Keratinocyte (primary cell): ENCODE results near the gene RNF225. TPM values are rescaled to one million over a fixed set of nuclear protein-coding genes. Genes with fewer than 3 reads are reported as not detected.

Experiments used
- DNase-seq: peaks from one replicate; pipeline ENCODE4 v3.0.0-alpha.2; 2011; ENCODE audit warnings: low read depth, missing footprints, low spot score
- FAIRE-seq: peaks from 2 replicates; lab custom pipeline; 2011; peaks lifted over from hg19 to GRCh38; lab: Jason Lieb, UNC
- H2AFZ ChIP-seq: 2 replicates; pipeline ENCODE4 v1.6.0; 2012; ENCODE audit warnings: low read length, control low read depth, inconsistent platforms; ENCODE audit not compliant: control insufficient read depth
- H3K27ac ChIP-seq: 2 replicates; pipeline ENCODE4 v1.5.1; 2011; ENCODE audit warnings: low read length; ENCODE audit not compliant: control insufficient read depth, insufficient read depth
- H3K27me3 ChIP-seq: 3 replicates; pipeline ENCODE4 v1.6.0; 2011; ENCODE audit warnings: low read length; ENCODE audit not compliant: control insufficient read depth, insufficient read depth; ENCODE audit errors: extremely low read depth
- H3K36me3 ChIP-seq, 2 experiments: 2 replicates in 1 of 2; 3 replicates in 1 of 2; pipeline ENCODE4 v1.5.1; 2011; ENCODE audit warnings: low read length in 2 of 2, mild to moderate bottlenecking in 1 of 2; ENCODE audit not compliant: control insufficient read depth in 2 of 2, insufficient read depth in 2 of 2; ENCODE audit errors: extremely low read depth in 1 of 2
- H3K4me1 ChIP-seq: 3 replicates; pipeline ENCODE4 v1.5.1; 2011; ENCODE audit warnings: low read length; ENCODE audit not compliant: control insufficient read depth, insufficient read depth; ENCODE audit errors: extremely low read depth
- H3K4me2 ChIP-seq: 3 replicates; pipeline ENCODE4 v1.6.0; 2011; ENCODE audit warnings: low read depth, low read length; ENCODE audit not compliant: control insufficient read depth, insufficient read depth; ENCODE audit errors: extremely low read depth
- H3K4me3 ChIP-seq, 3 experiments: fragments of 200-600 bp in 1 of 3; sonication (generic) in 1 of 3; 2 replicates in 2 of 3; 3 replicates in 1 of 3; pipeline ENCODE4 v1.5.1; 2011 to 2016; ENCODE audit warnings: low read length in 3 of 3, mild to moderate bottlenecking in 3 of 3, control low read depth in 2 of 3, inconsistent platforms in 1 of 3, low read depth in 1 of 3, mixed read lengths in 1 of 3, mixed run types in 1 of 3, moderate library complexity in 1 of 3; ENCODE audit not compliant: control insufficient read depth in 2 of 3, insufficient read depth in 2 of 3; ENCODE audit errors: extremely low read depth in 1 of 3
- H3K79me2 ChIP-seq: 2 replicates; pipeline ENCODE4 v1.6.0; 2012; ENCODE audit warnings: low read length; ENCODE audit not compliant: control insufficient read depth, insufficient read depth
- H3K9ac ChIP-seq: 3 replicates; pipeline ENCODE4 v1.6.0; 2011; ENCODE audit warnings: low read length; ENCODE audit not compliant: control insufficient read depth, insufficient read depth; ENCODE audit errors: extremely low read depth
- H3K9me1 ChIP-seq: 3 replicates; pipeline ENCODE4 v1.6.0; 2011; ENCODE audit warnings: low read length; ENCODE audit not compliant: control insufficient read depth, insufficient read depth; ENCODE audit errors: extremely low read depth
- H3K9me3 ChIP-seq: 2 replicates; pipeline ENCODE4 v1.5.1; 2012; ENCODE audit warnings: low read depth, low read length; ENCODE audit not compliant: control insufficient read depth
- H4K20me1 ChIP-seq: 3 replicates; pipeline ENCODE4 v1.6.0; 2011; ENCODE audit warnings: low read length; ENCODE audit not compliant: control insufficient read depth, insufficient read depth; ENCODE audit errors: extremely low read depth
- CTCF ChIP-seq, 3 experiments: IDR thresholded peaks in 1 of 3; conservative IDR thresholded peaks in 1 of 3; optimal IDR thresholded peaks in 1 of 3; 2 replicates in 2 of 3; 3 replicates in 1 of 3; pipeline versions ENCODE3 to v1.5.1; 2011; ENCODE audit warnings: low read length in 3 of 3, mild to moderate bottlenecking in 3 of 3, moderate library complexity in 2 of 3, control low read depth in 1 of 3, inconsistent platforms in 1 of 3; ENCODE audit not compliant: insufficient read depth in 2 of 3; ENCODE audit errors: extremely low read depth in 1 of 3
- EZH2 ChIP-seq: IDR thresholded peaks from one replicate; pipeline ENCODE4 v1.6.1; 2012; ENCODE audit warnings: inconsistent platforms, mild to moderate bottlenecking, low read length, moderate library complexity
- dilution Hi-C: fragments of 300-500 bp; cut with MboI; formaldehyde crosslinking; loops from one replicate; pipeline ENCODE4 v1.7.0; 2020; ENCODE audit warnings: low sequenced_read_pairs; ENCODE audit not compliant: extremely low pct_ligation_motif_present
- polyA plus RNA-seq, 5 experiments: library from polyadenylated mRNA; depleted of rRNA in 3 of 5; stranded (reverse) in 3 of 5; stranded (forward) in 1 of 5; unstranded in 1 of 5; fragments of >200 nt; gene quantifications; 1 replicate in 1 of 5; 2 replicates in 3 of 5; 3 replicates in 1 of 5; pipeline versions ENCODE4 v1.2.1 to v1.2.3, GENCODE V29; 2011 to 2012; ENCODE audit warnings: missing spikeins in 2 of 5, low read depth in 1 of 5, low replicate concordance in 1 of 5

RNF225 gene
- polyA plus RNA-seq, 1 donor (not counting 4 experiments of a cell fraction or from before 2014, with no cell fraction given): not detected

- H3K4me1 ChIP-seq: peaks cover 35% of the 10 kb centered on the region
Observed at GRCh38 chr19:58385891-58386575, 9.4 kb upstream of the RNF225 start.

GRCh38 chr19:58386576-58387337 lies 8.7 kb upstream of the RNF225 start, which contains the start of gene RPS5:
RPS5 (plus strand) TSS chr19:58387269; CDS start chr19:58388138, 869 bp downstream.
- dilution Hi-C loops: no loop called here
- Histone ChIP-seq H3K79me2 (peaks cover 59% of the 10 kb centered on the region), H3K9me3 (no peaks in the 10 kb centered on the region), H2AFZ (peak within 1 kb of the TSS; percentile 74), H3K9ac (peak within 1 kb of the TSS; percentile 99), H3K9me1 (no peaks in the 10 kb centered on the region), H4K20me1 (peaks cover 14% of the 10 kb centered on the region), H3K27ac (peak within 1 kb of the TSS; percentile 98), H3K4me1 (peaks cover 34% of the 10 kb centered on the region), H3K27me3 (no peaks in the 10 kb centered on the region), H3K4me2 (peak within 1 kb of the TSS; percentile 97), H3K4me3 (peak within 1 kb of the TSS; percentile 77 to 91 (median 89)), H3K36me3 (peaks cover 7 to 25% of the 10 kb centered on the region in 2 experiments)
- DNase-seq (peak; percentile 96), FAIRE-seq (peak; percentile 91)
- no peak for TF ChIP-seq EZH2
- no peak for TF ChIP-seq CTCF (optimal IDR thresholded peaks at IDR 0.05 in 1 of 3, IDR thresholded peaks at IDR 0.05 in 1 of 3, conservative IDR thresholded peaks at IDR 0.05 in 1 of 3; ENCODE audit: extremely low read depth in 1 of 3, insufficient read depth in 2 of 3, low read length in 3 of 3)

More at GRCh38 chr19:58385891-58386575, 9.4 kb upstream of the RNF225 start:
- TF ChIP-seq EZH2 (no peak), CTCF (optimal IDR thresholded peaks at IDR 0.05 in 1 of 3, IDR thresholded peaks at IDR 0.05 in 1 of 3, conservative IDR thresholded peaks at IDR 0.05 in 1 of 3; ENCODE audit: extremely low read depth in 1 of 3, insufficient read depth in 2 of 3, low read length in 3 of 3) (no peak)
- peaks cover 7 to 24% of the 10 kb centered on the region in 2 experiments for H3K36me3 ChIP-seq
- peak overlapping the region; percentile 77 to 91 (median 89) for H3K4me3 ChIP-seq
- H3K9ac ChIP-seq: peak overlapping the region; percentile 99
- peak overlapping the region; percentile 98 for H3K27ac ChIP-seq
- FAIRE-seq (no peak), DNase-seq (no peak)
- H3K9me3 ChIP-seq: no peaks in the 10 kb centered on the region
- H3K79me2 ChIP-seq: peaks cover 56% of the 10 kb centered on the region
- H3K4me2 ChIP-seq: peak overlapping the region; percentile 97
- dilution Hi-C loops: no loop called here
- no peaks in the 10 kb centered on the region for H3K27me3 ChIP-seq
- peak overlapping the region; percentile 74 for H2AFZ ChIP-seq
- H3K9me1 ChIP-seq: no peaks in the 10 kb centered on the region
- H4K20me1 ChIP-seq: peaks cover 11% of the 10 kb centered on the region
